ENCODE data around the gene SDR42E1. TPM values are rescaled to one million over a fixed set of nuclear protein-coding genes. Genes with fewer than 3 reads are reported as not detected.

The SDR42E1 gene
- total and polyA plus RNA-seq, 9 donors, result 0.13 to 2.3 (median 0.67) TPM

DNA sequence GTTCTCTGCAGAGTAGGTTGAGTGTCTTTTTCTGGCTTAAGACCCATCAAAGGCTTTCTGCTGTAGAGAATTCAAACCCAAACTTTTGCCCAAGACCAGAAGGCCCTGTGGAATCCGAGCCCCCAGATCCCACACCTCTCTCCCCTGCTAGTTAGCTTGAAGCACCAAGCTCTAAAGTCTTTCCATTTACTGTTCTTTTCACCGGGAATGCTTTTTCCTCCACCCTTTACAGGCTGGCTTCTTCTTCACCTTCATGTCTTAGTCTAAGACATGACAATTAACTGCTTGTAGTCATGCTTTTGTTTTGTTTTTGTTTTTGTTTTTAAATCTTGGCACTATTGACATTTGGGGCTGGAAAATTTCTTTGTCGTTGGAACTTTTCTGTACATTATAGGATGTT is 39.2 kb upstream of the SDR42E1 start:
- no peaks in the 10 kb centered on the region for H3K36me3 ChIP-seq
- H3K4me3 ChIP-seq, result no peak overlapping the region
- TF ChIP-seq, protein P1, sequence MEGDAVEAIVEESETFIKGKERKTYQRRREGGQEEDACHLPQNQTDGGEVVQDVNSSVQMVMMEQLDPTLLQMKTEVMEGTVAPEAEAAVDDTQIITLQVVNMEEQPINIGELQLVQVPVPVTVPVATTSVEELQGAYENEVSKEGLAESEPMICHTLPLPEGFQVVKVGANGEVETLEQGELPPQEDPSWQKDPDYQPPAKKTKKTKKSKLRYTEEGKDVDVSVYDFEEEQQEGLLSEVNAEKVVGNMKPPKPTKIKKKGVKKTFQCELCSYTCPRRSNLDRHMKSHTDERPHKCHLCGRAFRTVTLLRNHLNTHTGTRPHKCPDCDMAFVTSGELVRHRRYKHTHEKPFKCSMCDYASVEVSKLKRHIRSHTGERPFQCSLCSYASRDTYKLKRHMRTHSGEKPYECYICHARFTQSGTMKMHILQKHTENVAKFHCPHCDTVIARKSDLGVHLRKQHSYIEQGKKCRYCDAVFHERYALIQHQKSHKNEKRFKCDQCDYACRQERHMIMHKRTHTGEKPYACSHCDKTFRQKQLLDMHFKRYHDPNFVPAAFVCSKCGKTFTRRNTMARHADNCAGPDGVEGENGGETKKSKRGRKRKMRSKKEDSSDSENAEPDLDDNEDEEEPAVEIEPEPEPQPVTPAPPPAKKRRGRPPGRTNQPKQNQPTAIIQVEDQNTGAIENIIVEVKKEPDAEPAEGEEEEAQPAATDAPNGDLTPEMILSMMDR (IDR thresholded peaks at IDR 0.05), result no peak
- TF ChIP-seq EP300 (IDR thresholded peaks at IDR 0.05) (no peak), POLR2A (IDR thresholded peaks at IDR 0.05) (no peak)
- no peaks in the 10 kb centered on the region for H3K27me3 ChIP-seq
- H3K9me3 ChIP-seq, result peaks cover 0 to 3% of the 10 kb centered on the region in 2 donors
- no peaks in the 10 kb centered on the region for H3K4me1 ChIP-seq (ENCODE audit: insufficient read depth)
- intact Hi-C loops (cut with DNase I), result no loop called here
- DNase-seq, result no peak
- H3K27ac ChIP-seq, result no peak overlapping the region
- WGBS, 3 donors, result 36 to 42% (median 42%) methylated on average over 3 of the region's 3 CpGs

DNA sequence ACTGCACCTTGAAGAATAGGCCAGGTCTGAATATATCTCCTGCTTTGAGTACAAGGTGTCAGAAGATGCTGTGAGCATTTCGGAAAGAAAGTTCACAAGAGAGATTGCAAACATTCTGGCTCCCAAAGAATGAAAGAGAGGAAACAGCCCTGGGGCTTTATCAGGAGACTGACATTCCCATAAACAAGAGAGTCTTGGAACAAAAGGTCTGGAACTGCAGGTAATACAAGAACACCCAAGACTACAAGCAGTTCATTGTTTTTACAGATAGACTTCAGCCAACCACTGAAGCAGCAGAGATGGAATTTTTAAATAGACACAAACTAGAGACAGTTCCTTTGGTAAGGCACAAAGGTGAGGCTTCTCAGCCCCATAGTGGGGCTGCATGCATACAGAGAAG is 38.2 kb upstream of the SDR42E1 start:
- no peak for TF ChIP-seq EP300 (IDR thresholded peaks at IDR 0.05)
- TF ChIP-seq, protein P1 (IDR thresholded peaks at IDR 0.05), result no peak
- Histone ChIP-seq H3K27ac (no peak overlapping the region), H3K4me3 (no peak overlapping the region), H3K4me1 (ENCODE audit: insufficient read depth) (no peaks in the 10 kb centered on the region), H3K27me3 (no peaks in the 10 kb centered on the region), H3K9me3 (peaks cover 0 to 3% of the 10 kb centered on the region in 2 donors), H3K36me3 (no peaks in the 10 kb centered on the region)
- intact Hi-C loops (cut with DNase I), result no loop called here
- 65 to 83% (median 77%) methylated on average over 1 of the region's 1 CpG for WGBS, 3 donors
- DNase-seq, result no peak

DNA sequence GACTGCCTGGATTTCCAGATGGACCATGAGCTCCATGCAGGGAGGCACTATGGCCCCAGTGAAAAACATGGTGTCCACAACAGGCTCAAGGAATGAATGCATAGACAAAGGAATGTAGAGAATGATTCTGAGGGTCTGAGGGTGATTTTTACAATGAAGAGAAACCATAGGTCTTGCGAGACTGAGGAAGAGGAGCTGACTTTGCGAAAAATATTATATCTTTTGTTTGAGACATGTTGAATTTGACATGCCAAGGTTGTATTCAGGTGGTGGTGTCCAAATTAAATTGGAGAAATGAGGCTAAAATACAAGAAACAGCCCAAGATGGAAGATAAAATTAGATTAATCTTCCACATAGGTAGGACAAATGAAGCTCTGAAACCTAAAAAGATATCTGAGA is 36.5 kb upstream of the SDR42E1 start:
- WGBS, 3 donors, result 85 to 90% (median 87%) methylated on average over 2 of the region's 2 CpGs
- intact Hi-C loops (cut with DNase I), result no loop called here
- H3K36me3 ChIP-seq, result no peaks in the 10 kb centered on the region
- DNase-seq, result no peak
- H3K9me3 ChIP-seq, result no peaks in the 10 kb centered on the region
- H3K27ac ChIP-seq, result no peak overlapping the region
- no peaks in the 10 kb centered on the region for H3K27me3 ChIP-seq
- no peak for TF ChIP-seq EP300 (IDR thresholded peaks at IDR 0.05)
- TF ChIP-seq, protein P1 (IDR thresholded peaks at IDR 0.05), result no peak
- TF ChIP-seq POLR2A (IDR thresholded peaks at IDR 0.05), result no peak
- H3K4me3 ChIP-seq, result no peak overlapping the region
- no peaks in the 10 kb centered on the region for H3K4me1 ChIP-seq (ENCODE audit: insufficient read depth)

DNA sequence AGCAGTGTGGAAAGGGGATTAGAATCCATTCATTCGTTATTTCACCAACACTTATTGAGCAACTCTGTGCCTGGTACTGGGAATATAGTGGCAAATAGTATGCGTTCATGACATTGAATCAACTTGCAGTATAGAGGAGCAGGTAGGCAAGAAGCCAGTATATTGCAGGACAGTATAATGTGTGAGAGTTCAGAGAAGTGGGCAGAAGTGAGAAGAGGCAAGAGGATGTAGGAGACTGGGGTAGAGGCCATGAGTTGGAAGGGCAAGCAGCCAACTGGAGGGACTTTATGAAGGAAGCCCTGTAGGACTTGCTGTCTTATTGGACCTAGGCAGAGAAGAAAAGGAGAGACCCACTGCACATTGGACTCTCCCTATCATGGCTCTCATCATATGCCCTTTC is 36.1 kb upstream of the SDR42E1 start:
- no peaks in the 10 kb centered on the region for H3K27me3 ChIP-seq
- intact Hi-C loops (cut with DNase I), result no loop called here
- H3K4me3 ChIP-seq, result no peak overlapping the region
- 83 to 94% (median 93%) methylated on average over 2 of the region's 2 CpGs for WGBS, 3 donors
- no peak overlapping the region for H3K27ac ChIP-seq
- H3K36me3 ChIP-seq, result no peaks in the 10 kb centered on the region
- no peak for TF ChIP-seq EP300 (IDR thresholded peaks at IDR 0.05)
- no peaks in the 10 kb centered on the region for H3K9me3 ChIP-seq
- no peaks in the 10 kb centered on the region for H3K4me1 ChIP-seq (ENCODE audit: insufficient read depth)
- no peak for DNase-seq

DNA sequence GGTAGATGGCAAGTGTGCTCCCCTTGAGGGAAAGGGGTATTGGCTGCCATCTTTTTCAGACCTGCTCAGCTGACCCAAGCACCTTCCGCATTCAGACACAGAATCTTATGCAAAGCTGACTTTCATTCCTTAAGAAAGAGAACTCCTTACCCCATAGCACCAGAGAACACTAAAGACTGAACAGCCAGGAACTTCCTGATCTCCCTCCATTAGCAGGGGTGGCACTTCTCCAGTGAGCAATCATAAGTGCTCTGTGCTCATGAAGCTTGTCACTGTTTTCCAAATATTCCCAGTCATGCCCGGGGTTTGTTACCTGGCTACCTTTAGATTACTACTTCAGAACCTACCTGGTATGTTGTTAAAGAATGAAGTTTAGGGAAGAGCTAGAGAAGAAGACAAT is 35.7 kb upstream of the SDR42E1 start:
- Histone ChIP-seq H3K4me3 (no peak overlapping the region), H3K4me1 (ENCODE audit: insufficient read depth) (no peaks in the 10 kb centered on the region), H3K36me3 (no peaks in the 10 kb centered on the region), H3K9me3 (no peaks in the 10 kb centered on the region), H3K27ac (no peak overlapping the region), H3K27me3 (no peaks in the 10 kb centered on the region)
- WGBS, 3 donors, result 94 to 96% (median 94%) methylated on average over 2 of the region's 2 CpGs
- intact Hi-C loops (cut with DNase I), result no loop called here
- TF ChIP-seq EP300 (IDR thresholded peaks at IDR 0.05), result no peak
- no peak for TF ChIP-seq POLR2A (IDR thresholded peaks at IDR 0.05)
- TF ChIP-seq, protein P1 (IDR thresholded peaks at IDR 0.05), result no peak
- no peak for DNase-seq
